NCI-H345 treated with DMSO at 0.1 percent for 48 hours (cell line): ENCODE results near the gene FAM187B.
"Not testable (repeated sequence)": the region's sequence is repeated elsewhere in the genome, so short reads cannot be mapped to it uniquely, and the experiment has no call there.

Experiments used
- DNase-seq: peaks from one replicate; lab custom pipeline; 2025; ENCODE audit not compliant: unreplicated experiment; lab: John Stamatoyannopoulos, UW

Gene FAM187B

GRCh38 chr19:35213663-35214632, 14.6 kb downstream of the FAM187B start:
- peak; percentile 22 for DNase-seq

- no peak for DNase-seq
Observed at GRCh38 chr19:35212241-35212640, 16.3 kb downstream of the FAM187B start.

DNA sequence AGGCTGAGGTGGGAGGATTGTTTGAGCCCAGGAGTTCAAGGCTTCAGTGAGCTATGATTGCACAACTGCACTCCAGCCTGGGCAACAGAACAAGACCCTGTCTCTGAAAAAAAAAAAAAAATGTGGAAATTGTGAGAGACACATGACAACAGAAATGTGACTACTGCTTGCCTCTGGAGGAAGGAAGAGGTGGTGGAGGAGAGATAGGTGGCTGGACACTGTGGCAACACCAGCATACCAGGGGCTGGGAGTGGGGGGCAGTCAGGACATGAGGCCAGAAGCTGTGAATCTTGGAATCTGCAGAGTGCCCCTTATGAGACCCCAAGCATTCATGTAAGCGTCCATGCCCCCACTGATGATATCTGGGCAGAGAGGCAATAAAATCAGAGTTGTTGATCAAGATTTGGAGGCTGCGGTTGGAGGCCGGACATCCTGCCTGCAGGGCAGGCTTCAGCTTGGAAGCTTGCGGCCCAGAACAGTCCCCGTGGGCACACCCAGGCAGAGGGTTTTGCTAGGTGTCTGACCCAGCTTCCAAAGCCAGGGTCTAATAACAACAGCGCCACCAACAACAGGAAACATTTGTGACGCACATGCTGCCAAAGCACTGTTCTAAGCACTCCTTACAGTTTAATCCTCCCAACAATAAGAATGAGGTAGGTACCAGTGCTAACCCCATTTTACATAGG, 16.9 kb downstream of the FAM187B start:
- DNase-seq, result no peak

GRCh38 chr19:35209646-35210045, 18.9 kb downstream of the FAM187B start:
- DNase-seq, result no peak

DNA sequence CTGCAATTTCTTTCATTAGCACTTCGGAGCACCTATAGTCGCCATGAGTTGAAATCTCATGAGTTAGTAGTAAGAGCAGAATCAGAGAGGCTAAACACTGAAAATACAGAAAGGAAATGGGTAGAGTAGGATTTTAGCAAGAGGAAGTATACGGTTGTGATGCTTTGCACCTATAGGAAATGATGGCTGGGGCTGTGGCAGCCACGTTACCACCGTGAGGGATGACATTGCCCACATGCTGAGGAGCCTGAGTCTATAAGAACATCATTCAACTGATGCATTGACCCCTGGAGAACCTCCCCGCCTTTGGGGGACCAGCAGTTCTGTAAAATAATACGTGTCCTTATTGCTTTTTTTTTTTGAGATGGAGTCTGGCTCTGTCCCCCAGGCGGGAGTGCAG, 20.4 kb downstream of the FAM187B start:
- no peak for DNase-seq

DNA sequence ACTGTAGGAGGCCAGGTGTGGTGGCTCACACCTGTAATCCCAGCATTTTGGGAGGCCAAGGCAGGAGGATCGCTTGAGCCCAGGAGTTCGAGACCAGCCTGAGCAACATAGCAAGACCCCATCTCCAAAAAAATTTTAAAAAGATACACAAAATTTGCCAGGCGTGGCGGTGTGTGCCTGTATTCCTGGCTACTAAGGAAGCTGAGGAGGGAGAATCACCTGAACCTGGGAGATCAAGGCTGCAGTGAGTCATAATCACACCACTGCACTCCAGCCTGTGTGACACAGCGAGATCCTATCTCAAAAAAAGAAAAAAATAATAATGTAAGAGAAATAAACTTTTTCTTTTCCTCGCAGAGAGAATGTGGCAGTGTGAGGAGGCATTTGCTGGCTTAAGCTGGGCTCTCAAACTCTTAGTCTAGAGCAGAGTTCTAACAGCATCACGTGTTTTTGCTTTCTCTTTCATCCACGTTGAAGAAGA, 21.1 kb downstream of the FAM187B start:
- DNase-seq, result no peak

DNA sequence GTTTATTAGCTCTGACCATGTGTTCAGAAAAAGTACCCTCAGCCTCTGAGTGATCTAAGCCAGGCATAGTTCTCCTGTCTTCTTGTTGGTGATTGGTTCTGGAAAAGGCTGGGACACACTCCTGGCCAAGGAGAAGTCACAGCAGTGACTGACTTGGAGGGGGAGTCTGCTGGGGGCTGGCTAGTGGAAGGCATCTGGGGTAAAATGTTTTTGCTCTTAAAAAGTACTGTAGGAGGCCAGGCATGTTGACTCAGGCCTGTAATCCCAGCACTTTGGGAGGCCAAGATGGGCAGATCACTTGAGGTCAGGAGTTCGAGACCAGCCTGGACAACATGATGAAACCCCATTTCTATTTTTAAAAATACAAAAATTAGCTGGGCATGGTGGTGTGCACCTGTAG, 21.7 kb downstream of the FAM187B start:
- DNase-seq, result no peak

GRCh38 chr19:35206379-35206778, 22.2 kb downstream of the FAM187B start:
- no peak for DNase-seq

DNA sequence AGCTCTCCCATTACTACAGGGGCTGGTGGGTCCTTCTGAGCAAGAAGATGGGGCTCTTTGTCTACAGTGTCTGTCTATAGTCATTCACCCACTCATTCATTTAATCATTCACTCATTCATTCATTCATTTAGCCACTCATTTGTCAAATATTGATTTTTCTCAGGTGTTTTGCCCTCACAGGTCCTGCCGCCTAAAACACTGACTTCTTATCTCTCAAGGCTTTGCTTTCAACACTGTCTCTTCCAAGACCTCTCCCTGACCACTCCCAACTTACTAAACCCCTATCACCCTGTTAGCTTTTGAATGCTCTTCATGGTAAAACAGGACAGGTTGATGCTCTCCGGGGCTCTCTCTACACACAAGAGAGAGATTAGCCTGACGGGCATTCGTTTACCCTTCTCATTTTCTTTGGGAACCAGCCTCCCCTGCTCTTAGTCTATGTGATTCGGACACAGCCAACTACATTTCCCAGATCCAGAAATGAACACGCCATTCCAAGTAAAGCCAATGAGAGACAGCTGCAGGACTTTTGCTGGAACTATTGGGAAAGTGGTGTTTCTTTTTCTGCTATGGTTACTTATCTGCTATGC, 22.7 kb downstream of the FAM187B start:
- no peak for DNase-seq

DNA sequence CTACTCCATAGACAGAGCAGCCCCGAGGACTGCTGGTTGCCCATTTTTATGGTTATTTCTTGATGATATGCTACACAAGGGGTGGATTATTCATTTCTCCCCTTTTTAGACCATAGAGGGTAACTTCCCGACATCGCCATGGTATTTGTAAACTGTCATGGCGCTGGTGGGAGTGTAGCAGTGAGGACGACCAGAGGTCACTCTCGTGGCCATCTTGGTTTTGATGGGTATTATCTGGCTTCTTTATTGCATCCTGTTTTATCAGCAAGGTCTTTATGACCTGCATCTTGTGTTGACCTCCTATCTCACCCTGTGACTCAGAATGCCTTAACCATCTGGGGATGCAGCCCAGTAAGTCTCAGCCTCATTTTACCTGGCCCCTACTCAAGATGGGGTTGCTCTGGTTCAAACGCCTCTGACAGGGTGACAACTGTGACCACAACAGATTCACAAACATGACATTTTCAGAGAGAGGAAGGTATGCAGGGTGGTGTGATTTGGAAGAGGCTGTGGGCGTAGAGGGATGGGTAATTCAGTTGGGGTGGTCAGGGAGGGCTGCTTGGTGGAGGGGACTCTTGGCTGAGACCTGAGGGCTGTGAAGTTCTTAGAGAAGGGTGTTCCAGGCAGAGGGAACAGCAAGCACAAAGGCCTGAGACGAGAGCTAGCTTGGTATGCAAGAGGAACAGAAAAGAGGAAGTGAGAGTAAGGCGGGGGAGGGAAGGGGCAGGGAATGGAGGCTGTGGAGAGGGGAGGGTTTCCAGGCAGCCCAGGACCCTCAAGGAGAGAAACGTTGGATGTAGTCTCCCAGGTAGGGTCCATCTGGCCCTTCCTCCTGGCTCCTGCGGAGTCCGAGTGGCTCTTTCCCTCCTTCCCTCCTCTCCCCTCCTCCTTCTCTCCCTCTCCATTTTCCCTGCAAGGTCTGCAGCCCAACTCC, 23.5 kb downstream of the FAM187B start:
- DNase-seq, result no peak

- no peak for DNase-seq
Observed at GRCh38 chr19:35202722-35203688, 25.5 kb downstream of the FAM187B start.

- DNase-seq, result no peak
Observed at GRCh38 chr19:35199481-35199880, 29.1 kb downstream of the FAM187B start.

- DNase-seq, result not testable (repeated sequence)
Observed at GRCh38 chr19:35196861-35197260, 31.7 kb downstream of the FAM187B start.

GRCh38 chr19:35195830-35196229, 32.7 kb downstream of the FAM187B start:
- DNase-seq, result no peak

- no peak for DNase-seq
Observed at GRCh38 chr19:35194012-35194984, 34.2 kb downstream of the FAM187B start.

GRCh38 chr19:35184884-35185283, 43.7 kb downstream of the FAM187B start:
- DNase-seq, result no peak

- no peak for DNase-seq
Observed at GRCh38 chr19:35184267-35184666, 44.3 kb downstream of the FAM187B start.

GRCh38 chr19:35181387-35181786, 47.2 kb downstream of the FAM187B start:
- DNase-seq, result no peak
